ENCODE measurements around the gene PHKG2.
A peak's percentile ranks its signal among the peaks of the same experiment; 100 is the strongest.
"Not testable (repeated sequence)": the region's sequence is repeated elsewhere in the genome, so short reads cannot be mapped to it uniquely, and the experiment has no call there.

Gene PHKG2

GRCh38 chr16:30747799-30748633, at the start of gene PHKG2:
TSS of gene PHKG2 (plus strand) at chr16:30748425. CDS start at chr16:30748821, 396 bp downstream.
- DNase-seq, result peak; percentile 88

- DNase-seq, result peak; percentile 16
These were observed 49.2 kb upstream of the PHKG2 start, which contains the start of gene SRCAP for GRCh38 chr16:30698816-30699614. TSS of gene SRCAP (plus strand) at chr16:30699171. CDS start at chr16:30700825, 1,654 bp downstream.

- DNase-seq, result no peak
These were observed 48.6 kb upstream of the PHKG2 start for GRCh38 chr16:30699615-30700099.

- no peak for DNase-seq
These were observed 47.7 kb upstream of the PHKG2 start for GRCh38 chr16:30700491-30700890.

GRCh38 chr16:30700971-30701370, 47.3 kb upstream of the PHKG2 start:
- no peak for DNase-seq

- not testable (repeated sequence) for DNase-seq
These were observed 45.2 kb upstream of the PHKG2 start for GRCh38 chr16:30703071-30703470.

- DNase-seq, result no peak
These were observed 44.3 kb upstream of the PHKG2 start for GRCh38 chr16:30703971-30704370.

GRCh38 chr16:30706046-30706445, 42.2 kb upstream of the PHKG2 start:
- DNase-seq, result no peak

- no peak for DNase-seq
These were observed 37.3 kb upstream of the PHKG2 start for GRCh38 chr16:30710971-30711370.

GRCh38 chr16:30711712-30712111, 36.5 kb upstream of the PHKG2 start:
- no peak for DNase-seq

GRCh38 chr16:30715750-30716445, 32.3 kb upstream of the PHKG2 start:
- no peak for DNase-seq

- DNase-seq, result no peak
These were observed 28.1 kb upstream of the PHKG2 start for GRCh38 chr16:30720086-30720485.

- no peak for DNase-seq
These were observed 27.5 kb upstream of the PHKG2 start for GRCh38 chr16:30720694-30721093.

- no peak for DNase-seq
These were observed 27.1 kb upstream of the PHKG2 start for GRCh38 chr16:30721167-30721566.

- DNase-seq, result no peak
These were observed 26.6 kb upstream of the PHKG2 start for GRCh38 chr16:30721606-30722005.

GRCh38 chr16:30722443-30722842, 25.8 kb upstream of the PHKG2 start:
- no peak for DNase-seq

- no peak for DNase-seq
These were observed 25.3 kb upstream of the PHKG2 start for GRCh38 chr16:30722916-30723315.

- DNase-seq, result no peak
These were observed 24.4 kb upstream of the PHKG2 start for GRCh38 chr16:30723725-30724355.

GRCh38 chr16:30724641-30725417, 23.4 kb upstream of the PHKG2 start:
- DNase-seq, result no peak

GRCh38 chr16:30725418-30725792, 22.8 kb upstream of the PHKG2 start:
- DNase-seq, result no peak

GRCh38 chr16:30728321-30728720, 19.9 kb upstream of the PHKG2 start:
- DNase-seq, result no peak

Measured in NCI-H1417 treated with DMSO at 0.1 percent for 48 hours (cell line).